Thoracic aorta (tissue), 2 donors: ENCODE measurements around the gene PER1. TPM values are rescaled to one million over a fixed set of nuclear protein-coding genes. Genes with fewer than 3 reads are reported as not detected.

Experiments
- ATAC-seq: fragments of 150-250 bp; one replicate; pipeline ENCODE4 v1.8.0; 2017; ENCODE audit warnings: low read depth; ENCODE audit not compliant: insufficient number of reproducible peaks, low FRiP score
- DNase-seq: peaks from one replicate; pipeline ENCODE4 v3.0.0-alpha.2; 2020; ENCODE audit warnings: low spot score
- H3K27ac ChIP-seq, 2 donors: fragments of 200-600 bp; sonication (generic); 1 replicate in 1 of 2; 2 replicates in 1 of 2; pipeline ENCODE4 v1.5.1; 2016; ENCODE audit warnings: mild to moderate bottlenecking in 2 of 2, moderate library complexity in 2 of 2
- H3K27me3 ChIP-seq: fragments of 200-600 bp; sonication (generic); replicated peaks from 2 replicates; pipeline ENCODE4 v1.6.0; 2016; ENCODE audit warnings: mild to moderate bottlenecking; ENCODE audit not compliant: insufficient read depth
- H3K36me3 ChIP-seq: fragments of 200-600 bp; sonication (generic); one replicate; pipeline ENCODE4 v1.5.1; 2016
- H3K4me1 ChIP-seq, 2 donors: fragments of 200-600 bp; sonication (generic); 1 replicate in 1 of 2; 2 replicates in 1 of 2; pipeline versions ENCODE4 v1.5.1 to v1.6.0; 2016; ENCODE audit warnings: low read depth in 2 of 2, mild to moderate bottlenecking in 1 of 2; ENCODE audit not compliant: control insufficient read depth in 1 of 2
- H3K4me3 ChIP-seq: fragments of 200-600 bp; sonication (generic); 2 replicates; pipeline ENCODE4 v1.5.1; 2016; ENCODE audit warnings: mild to moderate bottlenecking
- H3K9me3 ChIP-seq: fragments of 200-600 bp; sonication (generic); 2 replicates; pipeline ENCODE4 v1.5.1; 2016
- CTCF ChIP-seq: fragments of 200-600 bp; sonication (generic); IDR thresholded peaks from one replicate; pipeline ENCODE4 v1.5.1; 2019; ENCODE audit warnings: antibody characterized with exemption
- total RNA-seq, 2 donors: library from RNA; depleted of rRNA; stranded (reverse); fragments of >200 nt; gene quantifications; one replicate each; pipeline versions ENCODE4 v1.1.0 to v1.2.3, GENCODE V29; 2016

The PER1 gene
- total RNA-seq, 2 donors from 2014 or later: 175 to 292 TPM

DNA sequence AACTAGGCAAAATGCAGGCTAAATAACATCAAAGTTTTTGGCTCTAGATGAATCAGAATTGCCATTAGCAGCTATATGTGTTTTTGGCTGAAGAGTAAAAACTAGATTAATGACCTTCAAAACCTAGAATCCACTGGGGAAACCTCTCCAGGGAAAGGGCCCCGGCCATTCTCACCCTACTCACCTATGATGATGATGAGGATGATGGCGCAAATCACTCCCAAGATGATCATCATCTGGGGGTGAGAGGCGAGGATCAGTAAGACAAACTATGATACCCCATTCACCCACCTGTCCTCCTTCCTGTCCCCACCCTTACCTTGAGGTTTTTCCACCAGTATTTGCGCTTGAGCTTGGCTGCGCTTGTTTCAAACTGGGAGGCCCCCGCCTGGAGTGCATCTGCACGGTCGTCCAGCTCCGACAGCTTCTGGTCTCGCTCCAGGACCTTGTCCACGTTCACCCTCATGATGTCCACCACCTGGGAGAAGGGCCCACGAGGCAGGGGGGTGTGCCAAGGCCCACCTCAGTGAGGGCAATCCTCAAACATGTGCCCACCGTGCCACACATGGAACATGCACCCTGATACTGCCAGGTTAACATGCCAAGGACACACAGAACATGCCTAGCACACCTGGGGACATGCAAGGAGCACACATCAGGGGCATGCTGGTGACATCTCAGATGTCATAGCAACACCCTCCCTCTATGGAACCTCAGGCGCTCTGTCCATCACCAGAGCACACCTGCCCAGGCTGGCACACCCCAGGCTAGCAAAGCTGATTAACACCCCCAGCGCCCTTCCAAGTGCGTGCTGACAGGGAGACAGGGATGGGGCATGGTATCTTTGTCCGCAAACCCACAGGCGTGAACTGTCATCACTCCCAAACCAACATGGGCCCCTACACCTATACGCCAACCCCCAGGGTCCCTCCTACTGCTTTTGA is 9.4 kb upstream of the PER1 start:
- H3K9me3 ChIP-seq: no peaks in the 10 kb centered on the region
- H3K27me3 ChIP-seq: no peaks in the 10 kb centered on the region
- H3K36me3 ChIP-seq: no peaks in the 10 kb centered on the region
- peaks cover 28 to 58% of the 10 kb centered on the region in 2 donors for H3K4me1 ChIP-seq
- peak overlapping the region; percentile 98 to 99 for H3K27ac ChIP-seq
- peak overlapping the region; percentile 100 for H3K4me3 ChIP-seq
- DNase-seq: no peak
- no peak for TF ChIP-seq CTCF
- ATAC-seq: no peak

DNA sequence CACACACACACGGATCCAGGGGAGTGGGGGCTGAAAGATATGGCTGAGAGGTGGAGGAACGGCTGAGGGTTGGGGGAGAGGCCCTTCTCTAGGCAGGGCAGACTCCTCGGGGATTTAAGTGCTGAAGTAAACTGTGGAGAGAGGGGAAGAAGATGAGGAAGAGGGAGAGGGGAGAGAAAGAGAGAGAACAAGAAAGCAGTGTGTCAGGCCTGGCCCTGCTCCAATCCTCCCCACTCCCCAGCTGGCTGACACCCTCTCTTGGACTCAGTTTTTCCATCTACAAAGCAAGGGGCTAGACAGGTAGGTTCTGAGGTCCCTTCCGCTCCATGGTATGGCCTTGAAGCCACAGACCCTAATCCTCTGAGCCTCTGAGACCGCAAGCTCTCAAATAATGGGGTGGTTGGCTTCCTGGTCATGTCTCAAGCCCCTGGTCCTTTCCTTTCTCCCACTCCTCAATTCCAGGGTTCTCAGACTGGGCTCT is 8.6 kb upstream of the PER1 start:
- DNase-seq: no peak
- H3K4me1 ChIP-seq: peaks cover 28 to 58% of the 10 kb centered on the region in 2 donors
- no peaks in the 10 kb centered on the region for H3K9me3 ChIP-seq
- peak overlapping the region; percentile 0 for H3K4me3 ChIP-seq
- H3K27ac ChIP-seq: peak overlapping the region; percentile 98 to 99
- TF ChIP-seq CTCF: no peak
- ATAC-seq: no peak
- H3K36me3 ChIP-seq: no peaks in the 10 kb centered on the region
- H3K27me3 ChIP-seq: no peaks in the 10 kb centered on the region

- H3K4me3 ChIP-seq: no peak overlapping the region
- no peaks in the 10 kb centered on the region for H3K27me3 ChIP-seq
- no peak for TF ChIP-seq CTCF
- H3K4me1 ChIP-seq: peaks cover 28 to 58% of the 10 kb centered on the region in 2 donors
- no peaks in the 10 kb centered on the region for H3K36me3 ChIP-seq
- ATAC-seq: no peak
- DNase-seq: no peak
- peak overlapping the region; percentile 98 to 99 for H3K27ac ChIP-seq
- no peaks in the 10 kb centered on the region for H3K9me3 ChIP-seq
Measured at GRCh38 chr17:8160224-8160577, 8.0 kb upstream of the PER1 start.

GRCh38 chr17:8159459-8160223 is 7.4 kb upstream of the PER1 start:
- TF ChIP-seq CTCF: no peak
- Histone ChIP-seq H3K27me3 (no peaks in the 10 kb centered on the region), H3K27ac (peak overlapping the region; percentile 2 to 98), H3K9me3 (no peaks in the 10 kb centered on the region), H3K36me3 (no peaks in the 10 kb centered on the region), H3K4me3 (no peak overlapping the region), H3K4me1 (peaks cover 28 to 57% of the 10 kb centered on the region in 2 donors)
- no peak for ATAC-seq
- DNase-seq: no peak

- DNase-seq (no peak), ATAC-seq (no peak)
- no peaks in the 10 kb centered on the region for H3K27me3 ChIP-seq
- H3K27ac ChIP-seq: peak overlapping the region; percentile 96 to 98
- H3K4me3 ChIP-seq: no peak overlapping the region
- H3K36me3 ChIP-seq: no peaks in the 10 kb centered on the region
- no peaks in the 10 kb centered on the region for H3K9me3 ChIP-seq
- peaks cover 24 to 51% of the 10 kb centered on the region in 2 donors for H3K4me1 ChIP-seq
- TF ChIP-seq CTCF: no peak
Measured at GRCh38 chr17:8159032-8159400, 6.8 kb upstream of the PER1 start.
